ENCODE results near the gene MYMX.

MYMX gene

DNA sequence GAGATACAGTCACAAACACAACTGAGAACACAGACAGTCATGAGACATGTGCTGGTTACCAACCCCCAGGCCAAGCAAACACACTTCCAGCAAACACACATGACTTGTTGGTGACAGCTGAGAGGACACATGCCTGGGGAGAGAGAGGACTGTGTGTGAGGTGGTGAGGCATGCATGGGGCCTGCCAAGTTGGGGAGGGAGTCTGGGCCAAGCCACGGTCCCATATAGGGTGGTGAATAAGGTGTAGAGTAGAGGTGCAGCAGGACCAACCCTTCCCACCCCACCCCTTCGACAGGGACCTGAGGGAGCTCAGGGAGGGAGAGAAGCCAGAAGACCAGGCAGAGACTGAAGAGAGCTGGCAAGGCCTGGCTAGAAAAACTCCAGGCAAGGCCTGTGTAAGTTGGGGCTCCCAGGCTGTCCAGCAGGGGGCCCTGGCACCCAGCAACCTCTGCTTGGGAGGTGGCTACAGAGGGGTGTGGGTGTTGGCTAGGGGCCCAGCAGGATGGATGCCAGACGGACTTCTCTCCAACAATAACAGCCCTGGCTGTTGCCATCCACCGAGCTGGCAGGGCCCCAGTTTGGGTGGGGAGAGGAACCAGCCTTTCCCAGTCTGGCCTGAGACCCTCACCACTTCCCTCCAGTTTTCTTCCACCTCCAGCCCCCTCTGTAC is 4.7 kb downstream of the MYMX start:
- DNase-seq, result peak; percentile 93

DNA sequence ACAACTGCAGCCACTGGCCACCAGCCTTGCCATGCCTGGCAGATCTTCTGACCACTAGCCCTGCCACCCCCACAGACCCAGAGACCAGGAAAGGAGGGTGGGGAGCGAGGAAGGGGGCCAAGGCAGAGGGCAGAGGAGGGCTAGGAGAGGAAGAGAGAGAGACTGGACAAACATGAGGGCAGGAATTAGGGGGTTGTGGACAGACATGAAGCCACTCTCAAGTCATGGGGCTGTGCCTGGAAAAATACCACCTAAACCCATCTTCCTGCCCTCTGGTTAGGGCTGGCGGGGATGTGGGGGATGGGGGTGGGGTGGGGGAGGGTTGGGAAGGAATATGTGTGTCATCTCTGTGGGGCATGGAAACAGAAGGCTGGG is 5.2 kb downstream of the MYMX start:
- no peak for DNase-seq

DNA sequence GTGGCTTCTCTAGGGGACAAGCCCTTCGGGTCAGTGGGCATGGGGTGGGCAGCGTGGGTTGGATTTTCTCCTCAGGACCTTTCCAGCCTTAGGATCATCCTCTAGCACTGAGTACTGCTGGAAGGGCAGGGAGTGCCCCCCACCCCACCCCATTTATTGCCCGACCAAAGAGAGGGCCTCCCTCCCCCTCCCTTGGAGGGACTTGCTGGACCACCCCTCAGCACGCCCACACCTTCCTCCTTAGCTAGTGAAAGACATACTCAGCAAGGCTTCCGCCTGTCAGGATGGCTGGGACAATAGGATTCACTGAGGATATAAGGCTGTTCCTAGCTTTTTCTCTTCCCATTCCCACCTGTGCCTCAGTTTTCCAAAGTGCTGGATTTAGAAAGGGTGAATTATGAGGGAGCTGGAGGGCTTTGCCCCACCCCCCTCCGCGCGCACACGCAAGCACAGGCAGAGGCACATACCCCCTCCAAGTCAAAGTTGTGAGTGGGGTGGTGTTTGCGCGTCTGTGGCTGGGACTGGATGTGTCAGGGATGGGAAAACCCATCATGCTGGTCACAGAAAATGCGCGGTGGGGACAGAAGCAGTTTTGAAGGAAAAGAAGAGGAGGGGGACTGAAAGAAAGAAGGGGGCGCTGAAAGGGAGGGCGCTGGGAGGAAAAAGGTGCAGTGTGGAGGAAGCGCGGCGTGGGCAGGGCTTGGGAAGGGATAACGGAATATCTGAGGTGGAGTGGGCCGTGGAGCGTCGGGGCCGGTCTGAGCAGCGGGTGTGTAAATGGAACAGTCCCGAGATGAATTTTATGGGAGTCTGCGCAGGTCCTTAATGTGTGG is 6.0 kb downstream of the MYMX start:
- peak; percentile 59 for DNase-seq

DNA sequence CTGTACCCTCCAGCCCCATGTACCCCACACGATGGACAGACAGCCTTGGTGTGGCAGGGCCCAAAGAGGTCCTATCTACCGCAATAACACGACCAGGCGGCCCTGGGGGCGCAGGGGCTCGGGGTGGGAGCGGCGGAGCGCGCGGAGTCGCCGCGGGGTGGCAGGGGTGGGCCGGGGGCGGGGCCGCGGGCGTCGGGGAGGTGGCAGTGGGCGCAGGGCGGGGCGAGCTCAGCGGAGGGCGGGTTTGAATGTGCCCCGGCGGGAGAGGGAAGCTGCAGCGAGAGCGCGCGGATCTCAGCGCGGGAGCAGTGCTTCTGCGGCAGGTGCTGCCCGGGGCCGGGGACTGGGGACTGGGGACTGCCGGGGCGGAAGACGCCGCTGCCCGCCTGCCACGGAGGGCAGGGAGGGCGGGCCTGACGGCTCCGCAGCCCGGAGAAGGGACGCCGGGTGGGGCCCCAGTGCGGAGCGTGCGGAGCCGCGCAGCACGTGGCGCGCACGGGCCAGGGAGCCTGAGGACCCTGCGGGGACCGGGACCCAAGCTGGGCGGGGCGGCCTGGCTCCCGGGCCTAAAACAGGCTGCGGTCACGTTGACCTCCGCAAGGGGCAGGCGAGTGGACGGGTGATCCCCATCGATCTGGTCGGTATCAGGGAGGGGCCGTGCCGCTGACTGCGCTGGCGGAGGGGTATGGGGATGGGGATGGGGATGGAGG is 6.7 kb downstream of the MYMX start, which contains the start of gene SLC29A1:
Gene SLC29A1 (plus strand): TSS at position 277 of the 710 bp plus-strand sequence. CDS start 3,719 bp downstream, outside the sequence.
- DNase-seq, result peak; percentile 91

DNA sequence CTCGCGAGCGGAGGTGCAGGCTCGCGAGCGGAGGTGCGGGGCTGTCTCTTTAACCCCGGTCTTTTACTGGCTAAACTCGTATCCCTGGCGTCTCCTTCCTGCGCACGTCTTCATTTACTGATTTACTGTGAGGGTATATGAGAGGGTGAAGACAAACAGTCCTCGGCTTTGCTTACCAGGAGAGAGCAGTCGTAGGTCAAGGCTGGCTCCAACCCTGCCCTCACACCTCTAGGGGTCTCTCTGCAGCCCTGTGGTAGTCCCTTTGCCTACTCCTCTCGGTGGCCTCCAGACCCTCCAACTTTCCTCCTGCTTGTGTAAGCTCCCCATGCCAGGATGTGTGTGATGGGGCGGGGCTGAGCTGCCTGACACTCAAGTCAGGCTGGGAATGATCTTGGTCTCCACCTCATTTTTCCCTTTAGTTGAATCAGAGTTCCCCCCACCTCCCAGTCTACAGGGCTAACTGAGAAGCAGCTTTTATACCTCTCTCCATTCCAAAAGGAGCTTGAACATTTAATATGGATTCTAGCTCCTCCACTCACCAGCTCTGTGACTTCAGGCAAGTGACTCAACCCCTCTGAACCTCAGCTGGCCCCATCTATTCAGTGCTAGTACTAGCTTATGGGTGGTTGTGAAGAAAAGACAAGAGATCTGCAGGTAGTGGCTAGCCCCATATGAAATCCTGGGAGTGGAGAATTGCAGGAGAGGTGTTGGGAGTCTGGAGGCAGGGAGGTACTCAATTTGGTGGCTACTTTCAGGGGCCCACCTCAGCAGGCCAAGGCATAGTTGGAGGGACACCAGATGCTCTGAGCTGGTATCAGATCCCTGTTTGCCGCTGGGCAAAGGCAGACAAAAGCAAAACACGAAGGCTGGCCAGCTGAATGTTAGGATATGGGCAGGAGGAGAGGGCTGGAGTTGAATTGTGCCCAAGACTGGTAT is 7.6 kb downstream of the MYMX start:
- DNase-seq, result no peak

DNA sequence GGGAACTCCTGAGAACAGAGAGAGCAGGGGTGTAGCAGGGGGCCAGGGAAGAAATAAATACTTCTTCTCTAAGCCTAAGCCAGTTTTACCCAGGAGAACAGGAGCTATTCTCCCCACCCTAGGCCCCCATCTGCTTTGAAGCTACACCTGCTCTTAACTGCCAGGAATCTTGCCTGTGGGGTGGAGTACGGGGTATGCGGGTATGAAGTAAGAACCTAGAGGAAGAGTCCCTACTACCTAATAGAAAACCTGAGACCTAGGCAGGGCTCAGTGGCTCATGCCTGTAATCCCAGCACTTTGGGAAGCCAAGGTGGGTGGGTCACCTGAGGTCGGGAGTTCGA is 8.2 kb downstream of the MYMX start:
- DNase-seq, result no peak

DNA sequence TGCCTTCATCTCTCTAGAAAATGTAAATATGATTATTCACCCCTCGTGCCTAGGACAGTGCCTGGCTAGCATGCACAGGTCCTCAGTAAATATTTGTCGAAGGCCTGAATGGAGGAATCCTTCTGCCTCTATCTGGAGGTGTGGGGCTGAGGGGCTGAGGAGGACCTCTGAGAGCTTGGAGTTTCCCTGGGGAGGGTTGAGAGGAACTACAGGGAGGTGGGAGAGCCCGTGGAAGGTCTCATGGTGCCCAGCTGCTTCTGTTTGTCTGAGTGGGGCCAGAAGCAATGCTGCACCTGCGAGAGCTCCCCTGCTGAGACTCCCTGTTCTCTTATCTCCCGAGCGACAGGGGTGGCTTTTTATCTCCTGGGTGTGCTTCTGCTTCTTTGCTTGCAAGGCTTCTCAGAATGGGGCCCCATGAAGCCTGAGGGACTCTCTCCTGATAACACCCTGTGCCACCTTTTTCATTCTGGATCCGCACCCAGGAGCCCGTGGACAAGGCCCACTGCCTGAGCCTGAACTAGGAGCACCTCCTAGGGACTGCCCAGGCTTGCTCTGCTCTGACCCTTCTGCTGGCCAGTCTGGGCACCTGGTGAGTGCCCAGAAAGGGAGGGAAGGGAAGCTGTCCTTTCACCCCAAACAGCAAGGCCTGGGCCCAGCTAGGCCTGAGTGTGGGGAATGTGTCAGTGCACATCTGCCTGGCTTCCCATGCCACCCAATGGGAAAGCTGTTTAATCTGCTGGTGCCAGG is 9.0 kb downstream of the MYMX start:
- DNase-seq, result no peak

DNA sequence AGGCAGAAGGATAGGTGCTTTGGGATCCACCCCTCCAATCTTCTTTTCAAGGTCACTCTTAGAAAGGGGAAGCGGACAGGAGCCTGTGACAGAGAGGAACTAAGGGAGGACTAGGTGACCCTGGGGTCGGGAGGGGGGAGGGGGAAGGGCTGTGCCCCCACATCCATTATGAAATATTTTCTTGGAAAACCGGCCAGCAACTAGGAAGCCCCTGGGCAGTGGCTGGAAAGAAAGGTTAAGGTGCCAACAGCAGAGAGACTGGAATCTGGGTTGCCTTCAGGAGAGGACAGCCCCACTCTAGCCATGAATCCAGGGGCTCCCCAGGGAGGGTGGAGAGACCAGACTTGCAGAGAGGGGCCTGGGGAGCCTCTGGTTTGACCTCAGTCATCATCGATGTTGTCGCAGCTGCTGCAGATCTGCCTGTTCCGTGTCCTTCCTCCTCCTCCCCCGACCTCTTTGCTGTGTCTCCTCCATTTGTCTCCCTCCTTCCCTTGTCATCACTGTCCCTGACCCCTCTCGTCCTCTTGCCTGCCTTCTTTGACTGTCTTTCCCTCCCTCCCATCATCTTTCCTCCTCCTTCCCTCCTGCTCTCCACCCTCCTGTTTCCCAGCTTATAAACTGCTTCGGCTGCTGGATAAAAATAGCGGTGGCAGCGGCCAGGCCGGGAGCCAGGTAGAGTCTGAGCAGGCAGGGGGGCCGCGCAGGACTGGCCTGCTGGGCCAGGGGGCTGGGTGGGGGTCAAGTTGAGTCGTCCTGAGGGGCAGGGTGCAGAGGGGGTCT is 9.8 kb downstream of the MYMX start:
- peak; percentile 65 for DNase-seq

DNA sequence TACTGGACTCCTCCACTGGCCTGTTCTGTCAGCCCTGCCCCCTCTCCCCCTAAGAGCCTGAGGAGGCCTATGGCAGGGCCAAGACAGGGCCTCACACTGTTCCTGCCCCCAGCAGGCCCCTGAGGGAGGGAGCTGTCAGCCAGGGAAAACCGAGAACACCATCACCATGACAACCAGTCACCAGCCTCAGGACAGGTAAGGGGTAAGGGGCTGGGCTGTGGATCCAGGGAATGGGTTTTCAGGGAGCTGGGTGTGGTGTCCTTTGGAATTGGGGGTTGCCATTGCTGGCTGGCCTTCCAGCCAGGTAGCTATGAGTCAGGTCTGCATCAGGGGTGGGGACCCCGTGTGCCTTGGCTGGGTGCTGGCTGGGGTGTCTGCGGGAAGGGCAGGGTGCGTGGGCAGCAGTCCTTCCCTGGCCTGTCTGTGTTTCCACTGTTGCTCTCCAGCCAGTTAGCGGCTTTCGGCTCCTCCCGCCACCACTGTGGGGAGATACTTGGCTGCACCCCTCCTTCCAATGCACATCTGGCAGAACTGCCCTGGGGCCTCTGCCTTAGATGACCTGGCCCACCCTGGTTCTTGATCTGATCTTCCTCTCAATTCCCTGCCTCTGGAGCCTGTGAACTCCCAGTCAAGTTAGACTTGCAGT is 10.5 kb downstream of the MYMX start:
- DNase-seq, result peak; percentile 53

DNA sequence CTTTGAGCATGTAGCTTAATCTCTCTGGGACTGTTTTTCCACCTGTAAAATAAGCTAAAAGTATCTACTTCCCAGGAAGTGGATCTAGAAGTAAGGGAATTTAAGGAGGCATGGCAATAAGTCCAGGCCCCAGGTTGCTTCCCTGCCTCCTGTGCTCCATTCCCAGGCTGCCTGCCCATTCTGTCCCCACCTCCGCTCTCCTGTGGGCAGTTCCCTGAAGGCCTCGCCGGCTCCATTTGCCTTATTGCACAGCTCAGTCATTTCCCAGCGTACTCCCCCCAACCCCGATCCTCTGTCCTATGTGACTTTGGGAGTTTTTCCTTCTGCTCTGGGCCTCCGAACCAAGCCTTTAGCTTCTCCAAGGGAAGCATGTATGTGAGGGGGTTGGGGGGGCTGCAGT is 11.3 kb downstream of the MYMX start:
- no peak for DNase-seq

DNA sequence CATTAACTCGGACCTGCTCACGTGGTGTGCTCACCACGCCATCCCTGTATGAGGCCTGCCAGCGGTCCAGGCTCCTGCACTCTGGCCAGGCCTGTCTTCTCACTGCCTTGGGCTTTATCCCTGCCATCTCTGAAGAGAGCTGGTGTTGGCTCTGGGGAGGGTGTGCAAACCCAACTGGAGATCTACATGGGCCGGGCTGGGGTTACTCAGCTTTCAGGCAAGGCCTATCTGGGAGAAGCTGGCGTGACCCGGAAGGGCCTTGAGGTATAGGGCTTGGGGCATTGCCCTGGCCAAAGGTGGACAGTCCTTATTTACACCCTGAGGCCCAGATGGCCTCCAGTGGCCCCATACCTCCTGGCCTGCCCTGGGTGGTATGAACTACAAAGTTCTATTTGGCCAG is 11.7 kb downstream of the MYMX start:
- no peak for DNase-seq

DNA sequence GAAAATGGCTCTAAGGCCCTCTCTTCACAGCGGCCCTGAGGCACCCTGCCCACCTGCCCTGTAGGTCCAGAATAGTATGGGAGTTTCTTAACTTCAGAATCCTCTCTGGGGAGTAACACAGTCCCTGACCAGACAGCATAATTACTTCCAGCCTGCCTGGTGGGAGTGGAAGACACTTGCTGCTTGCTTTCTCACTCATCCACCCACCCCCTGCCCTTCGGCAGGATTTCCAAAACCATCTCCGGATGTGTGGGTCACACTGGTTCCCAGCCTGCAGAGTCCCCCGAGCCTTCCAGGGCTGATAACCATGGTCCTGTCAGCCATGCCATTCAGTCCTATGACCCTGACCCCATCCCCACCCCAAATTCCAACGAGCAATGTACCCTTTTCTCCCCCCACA is 12.1 kb downstream of the MYMX start:
- no peak for DNase-seq

DNA sequence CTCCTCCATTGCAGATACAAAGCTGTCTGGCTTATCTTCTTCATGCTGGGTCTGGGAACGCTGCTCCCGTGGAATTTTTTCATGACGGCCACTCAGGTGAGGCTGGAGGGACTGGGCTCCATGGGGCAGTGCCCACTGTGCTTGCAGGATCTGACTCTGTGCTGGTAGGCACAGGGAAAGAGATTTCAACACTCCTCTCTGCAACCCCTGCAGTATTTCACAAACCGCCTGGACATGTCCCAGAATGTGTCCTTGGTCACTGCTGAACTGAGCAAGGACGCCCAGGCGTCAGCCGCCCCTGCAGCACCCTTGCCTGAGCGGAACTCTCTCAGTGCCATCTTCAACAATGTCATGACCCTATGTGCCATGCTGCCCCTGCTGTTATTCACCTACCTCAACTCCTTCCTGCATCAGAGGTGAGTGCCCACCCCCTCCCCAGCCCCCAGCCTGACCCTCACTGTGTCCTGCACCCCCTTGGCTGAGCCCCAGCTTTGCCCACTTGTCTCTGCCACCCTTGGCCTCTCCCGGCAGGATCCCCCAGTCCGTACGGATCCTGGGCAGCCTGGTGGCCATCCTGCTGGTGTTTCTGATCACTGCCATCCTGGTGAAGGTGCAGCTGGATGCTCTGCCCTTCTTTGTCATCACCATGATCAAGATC is 12.8 kb downstream of the MYMX start:
- peak; percentile 12 for DNase-seq

DNA sequence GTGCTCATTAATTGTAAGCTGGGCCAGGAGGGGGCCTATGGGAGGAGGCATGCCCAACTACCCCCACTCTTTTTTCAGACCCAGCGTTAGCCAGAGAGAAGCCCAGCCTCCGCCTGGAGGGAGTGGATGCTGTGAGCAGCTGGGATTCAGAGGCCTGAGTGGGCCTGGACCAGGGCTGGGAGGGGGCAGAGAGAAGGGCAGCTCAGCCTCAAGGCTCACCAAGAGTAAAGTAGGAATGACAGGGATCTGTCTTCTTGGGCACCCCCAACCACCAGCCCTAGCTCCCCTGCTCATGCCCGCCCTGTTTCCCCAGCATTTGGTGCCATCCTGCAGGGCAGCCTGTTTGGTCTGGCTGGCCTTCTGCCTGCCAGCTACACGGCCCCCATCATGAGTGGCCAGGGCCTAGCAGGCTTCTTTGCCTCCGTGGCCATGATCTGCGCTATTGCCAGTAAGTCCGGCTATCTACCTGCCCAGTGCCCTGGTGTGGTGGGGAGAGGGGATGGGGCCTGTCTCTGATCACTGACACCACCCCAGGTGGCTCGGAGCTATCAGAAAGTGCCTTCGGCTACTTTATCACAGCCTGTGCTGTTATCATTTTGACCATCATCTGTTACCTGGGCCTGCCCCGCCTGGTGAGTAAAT is 13.4 kb downstream of the MYMX start:
- DNase-seq, result peak; percentile 3

DNA sequence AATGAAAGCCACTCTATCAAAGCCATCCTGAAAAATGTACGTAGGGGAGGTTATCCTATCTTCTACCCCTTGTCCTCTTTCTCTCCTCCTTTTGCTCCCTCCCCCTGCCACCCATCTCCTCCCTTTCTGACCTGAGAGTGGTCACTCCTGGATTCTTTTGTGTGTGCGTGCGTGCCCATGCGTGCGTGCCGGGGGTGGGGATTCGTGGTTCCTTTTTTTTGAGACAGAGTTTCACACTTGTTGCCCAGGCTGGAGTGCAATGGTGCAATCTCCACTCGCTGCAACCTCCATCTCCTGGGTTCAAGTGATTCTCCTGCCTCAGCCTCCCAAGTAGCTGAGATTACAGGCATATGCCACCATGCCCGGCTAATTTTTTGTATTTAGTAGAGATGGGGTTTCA is 14.7 kb downstream of the MYMX start:
- DNase-seq, result peak; percentile 15

DNA sequence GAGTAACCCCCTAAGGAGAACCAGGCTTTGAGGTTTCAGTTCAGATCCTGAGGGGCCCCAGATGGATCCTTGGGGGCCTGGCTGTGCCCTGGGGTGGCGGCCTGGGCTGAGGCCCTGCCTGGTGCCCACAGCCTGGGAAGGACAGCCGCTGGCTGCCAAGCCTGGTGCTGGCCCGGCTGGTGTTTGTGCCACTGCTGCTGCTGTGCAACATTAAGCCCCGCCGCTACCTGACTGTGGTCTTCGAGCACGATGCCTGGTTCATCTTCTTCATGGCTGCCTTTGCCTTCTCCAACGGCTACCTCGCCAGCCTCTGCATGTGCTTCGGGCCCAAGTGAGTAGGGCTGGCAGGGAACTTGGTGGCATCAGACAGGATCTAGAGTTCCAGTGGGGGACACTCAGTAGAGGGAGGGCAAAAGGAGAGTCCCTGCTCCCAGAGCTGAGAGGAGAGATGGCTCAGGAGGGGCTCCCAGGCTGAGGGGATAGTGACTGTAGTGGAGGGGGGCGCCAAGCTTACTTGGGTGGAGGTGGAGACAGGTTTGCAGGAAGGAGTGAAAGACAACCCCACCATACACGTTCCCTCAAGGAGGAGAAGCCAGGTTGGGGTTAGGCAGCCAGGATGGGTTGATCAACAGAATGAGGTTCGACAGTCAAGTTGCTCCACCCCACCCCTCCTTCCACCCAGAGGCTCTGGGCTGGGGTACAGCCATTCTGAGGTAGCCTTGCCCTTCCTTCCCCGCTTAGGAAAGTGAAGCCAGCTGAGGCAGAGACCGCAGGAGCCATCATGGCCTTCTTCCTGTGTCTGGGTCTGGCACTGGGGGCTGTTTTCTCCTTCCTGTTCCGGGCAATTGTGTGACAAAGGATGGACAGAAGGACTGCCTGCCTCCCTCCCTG is 16.2 kb downstream of the MYMX start:
- DNase-seq, result peak; percentile 23

DNA sequence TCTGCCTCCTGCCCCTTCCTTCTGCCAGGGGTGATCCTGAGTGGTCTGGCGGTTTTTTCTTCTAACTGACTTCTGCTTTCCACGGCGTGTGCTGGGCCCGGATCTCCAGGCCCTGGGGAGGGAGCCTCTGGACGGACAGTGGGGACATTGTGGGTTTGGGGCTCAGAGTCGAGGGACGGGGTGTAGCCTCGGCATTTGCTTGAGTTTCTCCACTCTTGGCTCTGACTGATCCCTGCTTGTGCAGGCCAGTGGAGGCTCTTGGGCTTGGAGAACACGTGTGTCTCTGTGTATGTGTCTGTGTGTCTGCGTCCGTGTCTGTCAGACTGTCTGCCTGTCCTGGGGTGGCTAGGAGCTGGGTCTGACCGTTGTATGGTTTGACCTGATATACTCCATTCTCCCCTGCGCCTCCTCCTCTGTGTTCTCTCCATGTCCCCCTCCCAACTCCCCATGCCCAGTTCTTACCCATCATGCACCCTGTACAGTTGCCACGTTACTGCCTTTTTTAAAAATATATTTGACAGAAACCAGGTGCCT is 16.9 kb downstream of the MYMX start:
- no peak for DNase-seq
